GM18499 (cell line): ENCODE measurements around the gene GRB2.

ENCODE experiments used
- ATAC-seq: cut with Tn5 transposase; IDR thresholded peaks from one replicate; pipeline ENCODE4 v1.9.1; 2021; ENCODE audit warnings: moderate number of reproducible peaks; ENCODE audit not compliant: insufficient read depth, unreplicated experiment

Gene GRB2

DNA sequence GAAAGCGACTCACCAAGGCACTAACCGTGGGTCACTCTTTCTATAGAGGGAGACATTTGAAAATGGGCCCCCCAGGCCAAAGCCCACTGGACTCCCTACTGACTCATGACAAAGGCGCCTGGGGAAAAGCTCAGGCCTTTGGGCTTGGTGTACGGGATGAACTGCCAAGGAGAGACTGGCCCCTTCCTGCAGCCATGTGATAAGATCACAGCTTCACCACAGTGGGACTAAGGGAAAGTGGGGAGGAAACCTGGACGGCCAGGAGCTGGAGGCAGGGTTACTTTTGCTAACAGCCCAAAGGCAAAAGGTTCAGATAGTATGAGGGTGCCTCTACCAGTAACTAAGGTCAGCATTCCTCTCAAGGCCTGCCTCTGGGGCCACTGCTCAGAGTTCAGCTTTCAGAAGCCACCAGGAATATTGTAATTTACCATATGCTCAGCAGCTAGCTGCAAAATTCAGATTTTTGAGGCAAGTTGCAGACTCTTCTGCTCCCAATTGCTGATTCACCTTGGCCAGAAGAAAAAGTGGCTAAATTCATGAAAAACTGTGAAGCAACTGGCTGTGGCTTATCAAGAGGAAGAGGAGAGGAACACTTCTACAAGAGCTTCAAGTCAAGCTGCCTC is 79.1 kb downstream of the GRB2 start:
- no peak for ATAC-seq

DNA sequence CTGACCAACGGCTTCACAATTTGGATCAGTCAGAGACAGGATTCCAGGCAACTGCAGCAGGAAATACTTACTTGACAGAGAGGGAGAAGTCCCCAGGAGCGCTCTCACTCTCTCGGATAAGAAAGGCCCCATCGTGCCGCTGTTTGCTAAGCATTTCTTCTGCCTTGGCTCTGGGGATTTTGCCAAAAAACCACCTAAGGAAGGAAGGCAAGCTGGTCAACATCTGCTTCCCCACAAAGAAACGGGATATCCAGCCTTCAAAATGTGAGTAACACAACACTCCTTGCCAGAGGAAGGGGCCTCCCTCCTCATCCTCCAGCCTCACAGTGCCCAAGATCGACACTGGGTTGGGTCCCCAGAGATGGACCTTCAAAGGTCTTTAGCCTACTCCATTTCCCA is 79.7 kb downstream of the GRB2 start:
- no peak for ATAC-seq

DNA sequence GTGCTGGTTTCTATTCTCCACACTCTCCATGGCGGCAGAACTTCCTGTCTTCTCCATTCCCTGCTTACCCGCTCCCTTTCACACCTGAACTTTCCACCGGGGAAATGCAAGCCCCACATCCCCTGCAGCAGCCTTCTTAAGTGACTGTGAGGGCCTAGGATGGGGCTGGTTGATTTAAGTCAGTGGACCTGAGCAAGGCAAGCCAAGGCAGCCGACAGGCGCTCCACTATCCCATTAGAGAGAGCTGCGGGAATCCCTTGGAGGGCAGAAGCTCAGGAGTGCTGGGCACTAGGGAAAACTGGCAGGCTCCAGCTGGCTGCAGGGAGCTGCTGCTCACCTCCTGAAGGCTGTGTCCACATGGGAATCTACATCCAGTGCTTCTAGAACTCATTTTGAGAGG is 80.1 kb downstream of the GRB2 start:
- no peak for ATAC-seq

DNA sequence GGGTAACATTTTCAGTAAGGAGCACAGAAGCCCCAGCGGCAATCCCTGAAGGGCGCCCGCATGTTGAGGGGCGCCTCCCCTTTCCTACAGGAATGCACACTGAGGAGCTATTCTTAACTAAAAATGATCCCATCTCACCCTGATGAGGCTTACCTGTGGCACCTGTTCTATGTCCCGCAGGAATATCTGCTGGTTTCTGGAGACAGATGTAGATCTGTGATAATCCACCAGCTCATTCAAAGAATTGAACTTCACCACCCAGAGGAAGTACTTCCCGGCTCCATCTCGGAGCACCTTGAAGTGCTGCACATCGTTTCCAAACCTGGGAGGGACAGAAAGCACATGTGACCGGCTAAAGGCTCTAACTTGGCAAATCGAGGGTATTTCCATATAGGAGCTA is 84.0 kb downstream of the GRB2 start:
- ATAC-seq, result no peak

DNA sequence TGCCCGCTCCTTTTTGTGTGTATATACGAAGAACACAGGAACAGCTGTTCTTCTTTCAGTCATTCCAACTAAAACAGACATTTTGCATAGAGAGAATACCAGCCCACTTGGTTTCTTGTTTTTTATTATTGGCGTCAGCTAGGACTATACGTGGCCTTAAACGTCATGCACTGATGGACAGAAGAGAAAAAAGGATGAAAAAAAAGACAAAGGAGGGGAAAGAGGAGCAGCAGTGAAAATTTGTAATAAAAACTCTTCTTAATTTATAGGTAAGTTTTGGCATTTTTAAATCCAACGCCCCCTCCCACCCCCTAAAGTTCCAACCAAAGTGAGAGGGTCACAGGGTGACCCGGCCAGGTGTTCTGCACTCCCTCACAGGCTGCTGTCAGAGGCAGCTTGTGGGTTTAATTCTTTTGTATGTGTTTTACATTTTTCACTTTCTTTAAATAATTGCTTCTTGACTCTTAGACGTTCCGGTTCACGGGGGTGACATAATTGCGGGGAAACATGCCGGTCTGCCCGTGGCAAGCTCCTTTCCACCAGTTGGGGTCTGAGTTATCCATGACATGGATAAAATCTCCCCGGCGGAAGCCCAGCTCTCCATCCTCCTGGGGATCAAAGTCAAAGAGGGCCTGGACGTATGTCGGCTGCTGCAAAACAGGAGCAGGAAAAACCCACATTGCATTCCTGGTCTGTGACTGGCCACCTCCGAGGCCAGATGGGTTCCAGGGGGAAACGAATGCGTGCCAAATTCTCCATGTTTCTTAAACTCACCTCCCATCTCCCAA is 85.4 kb downstream of the GRB2 start:
- peak; percentile 30 for ATAC-seq

DNA sequence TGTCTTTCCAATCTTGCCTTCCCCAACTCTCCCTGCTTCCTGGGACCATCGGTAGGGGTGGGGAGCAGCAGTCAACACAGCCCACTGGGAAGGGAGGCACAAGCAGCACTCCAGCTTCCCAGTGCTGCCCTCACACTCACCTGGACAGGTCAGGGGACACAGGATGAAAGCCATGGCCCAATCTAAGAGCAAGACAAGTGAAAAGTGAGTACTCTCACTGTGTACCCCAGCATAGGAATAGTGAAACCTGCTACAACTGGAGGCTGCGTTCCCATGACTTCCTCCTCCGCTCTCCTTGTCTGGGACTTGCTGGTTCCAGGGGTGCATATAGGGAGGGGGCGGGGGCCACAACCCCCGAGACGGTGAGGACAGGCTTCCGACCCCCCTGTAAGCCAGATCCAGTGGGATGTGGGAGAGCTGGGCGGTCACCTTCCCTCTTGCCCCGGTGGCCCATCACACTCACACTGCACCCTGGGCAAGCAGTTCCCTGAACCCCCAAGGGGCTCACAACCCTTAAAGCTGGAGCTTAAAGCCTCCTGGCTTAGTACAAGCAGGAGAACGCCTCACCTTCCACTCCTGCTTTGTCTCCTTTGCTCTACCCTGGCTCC is 86.8 kb downstream of the GRB2 start:
- ATAC-seq, result no peak

DNA sequence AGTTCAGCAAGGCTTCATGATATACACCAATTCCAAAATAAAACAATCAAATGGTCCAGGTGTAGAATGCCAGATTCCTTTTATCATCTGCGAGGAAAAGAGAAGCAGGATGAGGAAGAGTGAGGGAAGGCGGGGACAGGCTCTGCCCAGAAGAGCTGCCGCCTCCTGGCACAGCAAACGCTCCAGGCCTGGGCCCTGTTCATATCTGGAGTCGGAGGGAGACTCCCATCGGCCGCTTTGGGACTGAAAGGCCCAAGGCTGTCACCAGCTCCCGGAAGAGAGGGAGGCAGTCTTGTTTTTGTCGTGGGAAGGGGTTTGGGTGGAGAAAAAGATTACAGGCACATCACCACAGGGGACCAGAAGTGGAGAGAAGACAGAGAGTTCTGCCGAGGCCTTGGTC is 87.3 kb downstream of the GRB2 start:
- ATAC-seq, result no peak

DNA sequence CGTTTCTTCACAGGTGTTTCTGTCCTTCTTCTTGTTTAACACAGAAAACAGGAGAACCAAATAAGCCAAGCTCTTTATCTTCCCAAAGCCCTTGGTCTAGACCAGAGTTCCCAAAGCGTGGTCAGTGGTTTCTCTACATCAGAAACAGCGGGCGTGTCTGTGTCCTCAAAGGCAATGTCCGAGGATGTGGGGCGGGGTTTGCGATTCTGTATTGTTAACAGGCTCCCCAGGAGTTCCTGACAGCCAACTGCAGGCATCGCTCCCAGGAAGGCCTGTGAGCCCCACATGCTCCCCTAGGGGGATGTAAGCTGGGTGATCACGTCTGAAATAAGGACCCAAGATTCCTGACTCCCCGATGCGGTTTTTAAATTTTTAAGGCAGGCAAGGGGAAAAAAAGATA is 87.8 kb downstream of the GRB2 start:
- no peak for ATAC-seq

DNA sequence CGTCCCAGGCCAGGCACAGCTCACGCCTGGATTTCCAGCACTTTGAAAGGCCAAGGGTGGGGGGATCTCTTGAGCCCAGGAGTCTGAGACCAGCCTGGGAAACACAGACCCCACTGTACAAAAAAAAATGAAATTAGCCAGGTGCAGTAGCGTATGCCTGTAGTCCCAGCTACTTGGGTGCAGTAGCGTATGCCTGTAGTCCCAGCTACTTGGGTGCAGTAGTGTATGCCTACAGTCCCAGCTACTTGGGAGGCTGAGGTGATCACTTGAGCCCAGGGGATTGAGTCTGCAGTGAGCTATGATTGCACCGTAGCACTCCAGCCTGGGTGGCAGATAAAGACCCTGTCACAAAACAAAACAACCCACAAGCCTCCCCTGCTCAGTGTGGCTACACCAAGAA is 89.2 kb downstream of the GRB2 start:
- no peak for ATAC-seq

DNA sequence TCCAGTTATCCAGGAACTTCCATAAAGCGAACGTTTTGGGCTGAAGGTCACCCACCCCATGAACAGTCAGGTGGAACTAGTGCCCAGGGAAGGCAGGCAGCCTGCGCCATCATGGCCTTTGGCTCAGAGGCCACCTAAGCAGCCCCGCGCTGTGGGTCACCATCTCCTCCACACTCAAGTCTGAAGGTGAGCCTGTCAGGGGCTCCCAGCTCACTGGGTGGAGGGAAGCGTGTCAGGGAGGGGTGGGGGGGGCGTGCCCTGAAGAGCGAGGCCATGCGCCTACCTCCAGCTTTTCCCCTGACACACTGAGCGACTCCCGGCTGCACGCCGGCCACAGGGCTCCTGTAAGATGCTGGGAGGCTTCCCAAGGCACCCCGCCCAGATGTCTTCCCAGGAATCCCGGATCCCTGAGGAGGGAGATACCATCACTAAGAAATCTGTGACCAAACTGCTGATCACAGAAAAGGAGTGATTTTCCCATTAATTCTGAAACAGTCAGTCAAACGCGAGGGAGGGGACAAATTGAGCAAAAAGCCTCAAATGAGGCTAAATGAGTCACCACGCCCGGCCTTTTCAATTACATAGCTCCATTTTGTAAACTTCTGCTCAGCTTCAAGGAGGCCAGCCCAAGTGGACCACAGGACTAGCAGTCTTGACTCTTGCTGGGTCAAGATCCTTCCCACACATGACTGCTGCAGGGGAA is 89.8 kb downstream of the GRB2 start:
- ATAC-seq, result no peak

DNA sequence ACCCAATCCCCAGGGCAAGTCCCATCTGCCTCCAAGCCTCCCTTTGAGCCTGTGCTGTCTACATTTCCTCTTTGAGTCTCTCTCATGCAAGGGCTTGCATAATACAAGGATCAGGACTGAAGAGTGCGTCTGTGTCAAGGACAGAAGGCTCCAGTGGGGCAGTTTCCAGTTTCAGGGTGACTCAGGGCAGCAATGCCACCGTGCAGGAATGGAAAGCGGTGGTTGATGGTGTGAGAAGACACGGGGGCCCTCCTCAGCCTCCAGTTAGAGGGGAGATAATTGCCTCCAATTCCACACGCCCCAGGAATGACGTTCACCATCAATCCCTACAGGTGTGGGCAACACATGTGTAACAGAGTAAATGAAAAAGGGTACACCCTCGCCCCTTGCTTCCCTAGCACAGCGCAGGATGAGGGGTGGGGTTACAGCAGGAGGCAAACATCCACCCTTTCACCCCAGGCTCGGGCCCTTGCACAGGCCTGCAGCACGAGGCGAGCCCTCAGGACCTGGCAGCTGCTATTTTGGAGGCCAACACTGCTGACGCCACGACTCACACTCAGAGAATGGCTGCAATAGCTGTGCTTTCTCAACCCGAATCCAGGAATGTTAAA is 91.4 kb downstream of the GRB2 start:
- no peak for ATAC-seq

DNA sequence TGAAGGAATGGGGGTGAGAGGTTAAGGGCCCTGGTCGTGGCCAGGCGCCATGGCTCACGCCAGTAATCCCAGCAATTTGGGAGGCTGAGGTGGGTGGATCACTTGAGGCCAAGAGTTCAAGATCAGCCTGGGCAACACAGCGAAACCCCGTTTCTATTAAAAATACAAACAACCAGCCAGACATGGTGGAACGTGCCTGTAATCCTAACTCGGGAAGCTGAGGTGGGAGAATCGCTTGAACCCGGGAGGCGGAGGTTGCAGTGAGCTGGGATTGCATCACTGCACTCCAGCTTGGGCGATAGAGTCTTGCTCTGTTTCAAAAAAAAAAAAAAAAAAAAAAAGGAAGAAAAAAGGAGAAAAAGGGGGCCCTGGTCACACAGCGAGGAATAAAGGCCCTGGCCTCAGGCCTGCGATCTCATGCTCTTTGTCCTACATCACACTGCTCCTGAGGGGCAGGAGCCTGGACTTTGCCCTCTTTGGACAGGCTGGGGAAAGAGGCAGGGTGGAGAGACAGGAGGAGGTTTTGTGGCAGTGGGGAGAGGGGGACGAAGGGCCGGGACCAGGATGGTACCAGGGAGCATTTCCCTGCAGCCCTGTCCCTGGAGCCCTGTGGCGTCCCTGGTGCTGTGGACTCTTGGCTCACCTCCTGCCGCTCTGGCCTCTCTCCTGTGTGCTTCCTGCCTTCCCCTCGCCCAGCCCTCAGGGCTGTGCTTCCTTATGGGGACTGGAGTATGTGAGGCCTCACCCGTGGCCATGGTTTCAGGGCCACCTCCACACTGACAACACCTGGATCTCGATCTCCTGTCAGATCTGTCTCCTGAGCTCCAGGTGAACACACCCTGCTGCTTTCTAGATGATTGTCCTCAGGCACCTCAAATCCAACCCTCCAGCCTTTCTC is 96.5 kb downstream of the GRB2 start:
- no peak for ATAC-seq

DNA sequence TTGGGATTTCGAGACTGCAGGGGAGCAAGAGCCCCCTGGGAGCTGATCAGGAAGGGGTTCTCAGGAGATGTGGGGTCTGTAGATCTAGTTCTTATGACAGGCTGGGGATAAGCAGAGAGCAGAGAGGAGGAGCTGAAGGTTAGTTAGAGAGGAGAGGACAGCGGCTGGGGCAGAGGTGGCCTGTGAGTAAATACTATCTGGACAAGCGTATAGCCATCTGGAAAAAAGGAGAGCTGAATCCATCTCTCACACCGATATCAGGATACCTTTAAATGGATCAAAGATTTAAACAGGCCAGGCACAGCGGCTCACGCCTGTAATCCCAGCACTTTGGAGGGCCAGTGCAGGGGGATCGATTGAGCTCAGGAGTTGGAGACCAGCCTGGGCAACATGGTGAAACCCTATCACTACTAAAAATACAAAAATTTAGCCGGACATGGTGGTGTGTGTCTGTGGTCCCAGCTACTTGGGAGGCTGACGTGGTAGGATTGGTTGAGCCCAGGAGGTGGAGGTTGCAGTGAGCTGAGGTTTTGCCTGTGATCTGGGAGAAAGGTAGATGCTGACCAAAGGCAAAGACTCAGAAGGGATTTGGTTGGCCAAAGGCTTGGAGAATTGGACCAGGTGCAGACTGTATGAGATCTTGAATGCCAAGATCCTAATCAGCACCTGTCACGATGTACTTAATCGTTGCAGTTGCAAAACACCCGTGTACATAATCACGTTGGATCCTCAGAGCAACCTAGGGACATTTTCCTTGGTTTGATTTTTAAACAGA is 97.3 kb downstream of the GRB2 start:
- ATAC-seq, result no peak

DNA sequence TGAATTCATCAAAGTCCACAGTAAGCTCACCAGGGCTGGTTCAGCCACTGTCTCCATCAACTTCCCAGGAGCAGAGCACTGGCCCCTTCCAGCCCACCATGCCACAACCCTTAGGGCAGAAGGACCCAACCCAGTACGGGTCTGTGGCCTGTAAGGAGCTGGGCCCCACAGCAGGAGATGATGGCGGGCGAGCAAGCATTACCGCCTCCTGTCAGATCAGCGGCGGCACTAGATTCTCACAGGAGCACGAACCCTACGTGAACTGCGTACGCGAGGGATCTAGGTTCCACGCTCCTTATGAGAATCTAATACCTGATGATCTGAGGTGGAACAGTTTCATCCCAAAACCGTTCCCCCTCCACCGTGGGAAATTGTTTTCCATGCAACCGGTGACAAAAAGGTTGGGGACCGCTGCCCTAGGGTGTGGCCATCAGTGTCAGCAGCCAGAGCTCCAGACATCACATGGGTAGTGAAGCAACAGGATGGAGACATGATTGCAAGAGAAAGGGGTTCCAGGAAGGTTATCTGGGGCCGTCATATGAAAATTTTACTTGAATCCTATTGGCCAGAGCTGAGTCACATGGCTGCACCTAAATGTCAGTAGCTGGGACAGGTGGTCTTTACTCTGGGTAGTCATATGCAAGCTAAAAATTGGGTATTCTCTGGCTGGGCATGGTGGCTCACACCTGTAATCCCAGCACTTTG is 103.8 kb downstream of the GRB2 start:
- no peak for ATAC-seq

DNA sequence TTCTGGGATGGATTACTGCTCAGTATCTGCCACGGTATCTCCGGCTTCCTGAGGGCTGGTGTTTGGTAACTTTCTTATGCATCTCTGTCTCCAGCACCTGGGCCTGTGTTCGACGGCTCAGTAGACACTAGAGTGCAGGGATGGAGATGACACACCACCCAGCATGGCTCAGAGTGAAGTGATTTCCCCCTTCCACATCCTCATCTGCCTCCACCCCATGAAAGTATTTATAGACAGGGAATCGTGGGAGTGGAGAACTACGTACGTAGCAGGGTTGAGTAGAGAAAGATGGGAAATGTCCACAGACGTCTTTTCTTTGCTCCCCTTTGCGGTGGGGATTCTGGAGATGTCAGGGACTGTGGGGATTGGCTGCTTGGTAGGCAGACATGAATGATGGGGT is 104.4 kb downstream of the GRB2 start:
- no peak for ATAC-seq

DNA sequence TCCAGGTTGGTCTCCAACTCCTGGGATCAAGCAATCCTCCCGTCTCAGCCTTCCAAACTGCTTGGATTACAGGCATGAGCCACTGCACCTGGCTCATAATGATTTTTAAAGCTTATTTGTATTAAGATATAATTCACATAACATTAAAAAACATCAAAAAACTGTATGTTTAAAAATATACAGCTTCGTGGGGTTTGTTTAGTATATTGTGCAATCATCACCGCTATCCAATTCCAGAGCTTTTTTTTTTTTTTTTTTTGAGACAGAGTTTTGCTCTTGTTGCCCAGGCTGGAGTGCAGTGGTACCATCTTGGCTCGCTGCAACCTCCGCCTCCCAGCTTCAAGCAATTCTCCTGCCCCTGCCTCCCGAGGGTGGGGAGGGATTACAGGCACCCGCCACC is 105.2 kb downstream of the GRB2 start:
- ATAC-seq, result no peak

DNA sequence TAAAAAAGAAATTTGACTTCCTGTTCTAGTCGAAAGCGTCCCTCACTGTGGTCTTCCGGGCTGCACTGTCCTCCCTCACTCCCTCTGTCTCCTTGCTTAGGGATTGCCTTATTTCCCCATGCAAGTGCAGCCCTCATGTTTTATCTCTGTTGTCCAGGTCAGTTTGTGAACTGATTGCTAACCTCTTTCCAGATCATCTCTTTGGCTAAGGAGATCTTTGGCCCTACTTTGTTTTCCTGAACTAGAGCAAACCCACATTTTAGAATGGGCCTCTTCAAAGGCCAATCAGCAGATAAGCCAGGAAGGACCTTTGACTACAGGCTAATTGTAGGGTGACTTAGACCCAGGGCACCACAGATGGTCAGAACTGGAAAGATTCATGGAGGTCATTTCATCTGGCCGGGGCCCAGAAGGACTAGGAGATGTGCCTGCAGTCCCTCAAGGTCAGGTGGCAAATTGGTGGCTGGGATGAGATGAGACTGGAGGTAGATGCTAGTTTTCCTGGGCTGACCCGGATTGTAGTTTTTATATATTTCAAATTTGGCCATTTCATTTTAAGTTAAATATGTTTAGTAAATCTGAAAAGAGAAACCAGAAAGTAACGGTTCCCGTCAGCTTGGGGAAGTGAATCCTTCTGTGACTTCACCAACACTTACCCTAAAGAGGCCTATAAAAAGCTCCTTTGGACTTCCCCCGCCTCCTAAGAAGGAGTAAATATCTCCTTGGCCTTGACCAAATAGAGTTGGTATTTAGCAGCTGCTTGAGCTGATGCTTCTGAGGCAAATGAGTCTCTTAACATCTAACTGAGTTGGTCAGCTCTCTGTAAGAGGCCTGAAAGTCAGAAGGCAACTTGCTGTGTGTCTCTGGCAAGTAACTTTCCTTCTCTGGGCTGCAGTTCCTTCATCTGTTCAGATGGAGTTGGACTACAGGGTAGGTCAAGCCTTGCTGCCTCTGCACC is 110.0 kb downstream of the GRB2 start:
- ATAC-seq, result peak; percentile 60
